AG04449 (cell line): Measurements from ENCODE around the gene ZDHHC16.

Source experiments
- CTCF ChIA-PET: fragments of 350-600 bp; formaldehyde crosslinking; extraction: SDS; loops from one replicate; lab custom pipeline; 2021; ENCODE audit warnings: antibody characterized with exemption; lab: Yijun Ruan, JAX
- POLR2A ChIA-PET: fragments of 400-600, 350-600 bp; formaldehyde crosslinking; extraction: SDS; loops from one replicate; lab custom pipeline; 2020; ENCODE audit warnings: antibody characterized with exemption, inconsistent platforms; lab: Yijun Ruan, JAX
- DNase-seq: peaks from one replicate; pipeline ENCODE4 v3.0.0-alpha.2; 2010; ENCODE audit warnings: low read depth, low spot score
- H3K4me3 ChIP-seq: 2 replicates; pipeline ENCODE4 v1.5.1; 2011; ENCODE audit warnings: low read depth, mild to moderate bottlenecking, control low read depth, low read length
- CTCF ChIP-seq: IDR thresholded peaks from one replicate; pipeline ENCODE4 v1.5.1; 2011; ENCODE audit warnings: mild to moderate bottlenecking, moderate library complexity, low read length, control low read depth, inconsistent platforms; ENCODE audit not compliant: insufficient read depth; ENCODE audit errors: missing control alignments

Gene ZDHHC16

DNA sequence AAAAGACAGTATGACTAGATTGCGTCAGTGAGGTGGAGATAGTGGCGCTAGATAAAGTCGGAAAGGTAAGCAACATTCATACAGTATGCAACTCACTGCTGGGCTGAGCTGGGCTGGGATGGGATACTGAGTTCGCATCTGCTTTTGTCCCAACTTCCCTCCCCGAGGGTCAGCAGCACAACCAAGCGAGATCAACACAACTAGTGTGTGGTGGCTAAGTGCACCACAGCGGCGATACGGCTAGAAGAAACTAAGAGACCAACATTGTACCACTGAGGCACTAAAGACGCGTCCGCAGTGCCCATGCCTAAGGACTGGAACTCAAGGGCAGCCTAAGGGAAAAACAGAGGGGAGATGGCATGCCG lies 636 bp upstream of the ZDHHC16 start:
- POLR2A ChIA-PET: no interaction called here
- DNase-seq: no peak
- TF ChIP-seq CTCF: no peak
- CTCF ChIA-PET: interaction anchor here (1.0 to 2.1 kb wide), 7 partner anchors 9 to 107 kb away, joined by 3 to 9 read pairs (median 4); no protein-coding TSS in a partner anchor
- H3K4me3 ChIP-seq: peak overlapping the region; percentile 94

GRCh38 chr10:97450828-97451227 lies 4.9 kb downstream of the ZDHHC16 start:
- DNase-seq: no peak
- no peak for TF ChIP-seq CTCF
- ChIA-PET POLR2A (no interaction called here), CTCF (interaction anchor here (1.3 to 2.1 kb wide), 3 partner anchors 9 to 102 kb away, joined by 3 to 11 read pairs (median 4); no protein-coding TSS in a partner anchor)
- H3K4me3 ChIP-seq: no peak overlapping the region

DNA sequence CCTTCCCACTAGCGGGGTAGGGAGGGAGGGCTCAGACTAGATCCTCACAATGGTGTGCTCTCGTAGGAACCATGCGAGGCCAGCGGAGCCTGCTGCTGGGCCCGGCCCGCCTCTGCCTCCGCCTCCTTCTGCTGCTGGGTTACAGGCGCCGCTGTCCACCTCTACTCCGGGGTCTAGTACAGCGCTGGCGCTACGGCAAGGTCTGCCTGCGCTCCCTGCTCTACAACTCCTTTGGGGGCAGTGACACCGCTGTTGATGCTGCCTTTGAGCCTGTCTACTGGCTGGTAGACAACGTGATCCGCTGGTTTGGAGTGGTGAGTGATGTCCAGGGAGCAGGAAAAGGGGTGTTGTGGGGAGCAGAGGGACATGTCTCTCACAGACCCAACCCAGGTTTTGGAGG lies 5.6 kb downstream of the ZDHHC16 start:
- no peak overlapping the region for H3K4me3 ChIP-seq
- ChIA-PET POLR2A (no interaction called here), CTCF (interaction anchor here (1.2 to 1.3 kb wide), 2 partner anchors 10 to 102 kb away, joined by 3 to 4 read pairs; no protein-coding TSS in a partner anchor)
- no peak for DNase-seq
- TF ChIP-seq CTCF: no peak

DNA sequence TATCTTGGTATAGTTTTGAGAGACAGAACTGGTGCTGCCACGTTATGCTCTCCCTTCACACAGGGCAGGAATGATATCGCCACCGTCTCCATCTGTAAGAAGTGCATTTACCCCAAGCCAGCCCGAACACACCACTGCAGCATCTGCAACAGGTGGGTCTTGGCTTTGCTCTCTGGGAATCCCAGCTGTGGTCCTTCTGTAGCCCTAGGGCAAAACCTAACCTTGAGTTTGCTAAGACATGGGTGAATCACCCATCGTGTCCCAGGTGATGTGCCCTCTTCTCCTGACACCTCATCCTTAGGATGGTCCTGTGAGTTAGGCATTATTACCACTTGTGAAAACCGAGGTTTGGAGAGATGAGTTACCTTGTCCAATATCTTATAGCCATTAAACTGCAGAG lies 6.4 kb downstream of the ZDHHC16 start:
- TF ChIP-seq CTCF: no peak
- ChIA-PET CTCF (interaction anchor here (1.1 to 4.8 kb wide), 8 partner anchors 10 to 120 kb away, joined by 3 to 27 read pairs (median 4); partner anchors contain the start of gene ANKRD2), POLR2A (interaction anchor here (1.2 kb wide), 1 partner anchor 52 kb away, joined by 3 read pairs; no protein-coding TSS in a partner anchor)
- DNase-seq: no peak
- no peak overlapping the region for H3K4me3 ChIP-seq

DNA sequence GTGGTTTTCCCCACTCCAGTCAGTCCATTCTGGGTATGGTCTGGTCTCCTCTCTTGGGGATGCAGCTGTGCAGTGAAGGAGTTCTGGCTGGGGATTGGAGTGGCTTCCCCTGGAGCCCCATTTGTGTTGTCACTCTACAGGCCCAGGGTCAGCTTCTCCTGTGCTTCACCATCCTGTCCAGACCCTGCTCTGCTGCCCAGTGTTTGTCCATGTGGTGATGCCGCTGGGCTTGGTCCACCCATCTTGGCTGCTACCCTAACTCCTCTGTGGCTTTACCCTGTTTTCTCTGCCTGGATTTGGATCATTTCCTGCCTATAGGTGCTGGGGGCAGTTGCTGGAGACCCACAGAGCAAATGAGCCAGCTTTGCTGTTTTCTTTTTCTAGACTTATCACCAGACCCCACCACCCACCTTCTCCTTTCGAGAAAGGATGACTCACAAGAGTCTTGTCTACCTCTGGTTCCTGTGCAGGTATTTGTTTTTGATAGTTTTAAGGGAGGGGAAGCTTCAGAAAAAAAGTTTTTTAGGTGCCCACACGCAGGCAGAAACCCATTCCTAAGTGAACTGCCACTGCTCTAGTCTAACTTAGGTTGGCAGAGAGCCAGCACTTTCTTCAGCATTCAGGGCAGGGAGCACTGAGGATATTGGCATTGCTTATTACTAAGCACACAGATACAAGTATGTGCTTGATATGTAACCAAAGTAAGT lies 8.5 kb downstream of the ZDHHC16 start:
- TF ChIP-seq CTCF: no peak
- CTCF ChIA-PET: interaction anchor here (0.7 to 4.8 kb wide), 7 partner anchors 10 to 158 kb away, joined by 3 to 27 read pairs (median 4); partner anchors contain the start of gene ANKRD2
- POLR2A ChIA-PET: no interaction called here
- H3K4me3 ChIP-seq: no peak overlapping the region
- no peak for DNase-seq

DNA sequence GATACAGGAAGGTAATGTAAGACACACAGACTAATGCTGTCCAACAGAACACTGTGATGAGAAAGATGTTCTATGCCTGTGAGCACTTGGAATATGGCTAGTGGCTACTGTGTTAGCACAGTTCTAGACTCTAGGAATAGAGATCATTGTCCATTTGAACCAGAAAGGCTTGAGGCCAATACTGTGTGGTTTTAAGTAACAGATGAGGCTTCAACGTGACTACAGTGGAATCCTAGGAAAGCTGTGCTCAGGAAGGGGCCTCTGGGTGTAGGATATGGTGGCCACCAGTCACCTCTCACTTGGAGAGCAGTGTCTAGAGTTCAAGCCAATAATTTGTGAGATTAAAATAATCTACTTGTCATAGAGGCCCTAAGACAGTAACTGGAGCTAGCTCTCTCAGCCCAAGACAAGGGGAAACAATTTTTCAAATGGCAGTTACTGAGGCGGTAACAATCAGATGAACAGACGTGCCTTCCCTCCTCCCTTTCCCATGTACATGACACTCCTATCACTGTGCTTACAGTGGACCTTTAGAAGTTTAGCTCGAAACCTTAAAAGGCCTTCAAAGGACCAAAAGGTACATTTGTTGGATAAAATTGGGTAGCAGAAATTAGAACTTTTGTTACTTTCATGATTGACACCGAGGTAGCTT lies 10.2 kb downstream of the ZDHHC16 start:
- TF ChIP-seq CTCF: no peak
- no peak overlapping the region for H3K4me3 ChIP-seq
- CTCF ChIA-PET: interaction anchor here (1.2 to 4.8 kb wide), 4 partner anchors 8 to 156 kb away, joined by 3 to 27 read pairs (median 6); no protein-coding TSS in a partner anchor
- POLR2A ChIA-PET: no interaction called here
- DNase-seq: no peak
